Keratinocyte (primary cell): ENCODE results near the gene NELL2.

Source experiments
- CTCF ChIP-seq, 3 experiments: IDR thresholded peaks in 1 of 3; conservative IDR thresholded peaks in 1 of 3; optimal IDR thresholded peaks in 1 of 3; 2 replicates in 2 of 3; 3 replicates in 1 of 3; pipeline versions ENCODE3 to v1.5.1; 2011; ENCODE audit warnings: low read length in 3 of 3, mild to moderate bottlenecking in 3 of 3, moderate library complexity in 2 of 3, control low read depth in 1 of 3, inconsistent platforms in 1 of 3; ENCODE audit not compliant: insufficient read depth in 2 of 3; ENCODE audit errors: extremely low read depth in 1 of 3
- EZH2 ChIP-seq: IDR thresholded peaks from one replicate; pipeline ENCODE4 v1.6.1; 2012; ENCODE audit warnings: inconsistent platforms, mild to moderate bottlenecking, low read length, moderate library complexity

DNA sequence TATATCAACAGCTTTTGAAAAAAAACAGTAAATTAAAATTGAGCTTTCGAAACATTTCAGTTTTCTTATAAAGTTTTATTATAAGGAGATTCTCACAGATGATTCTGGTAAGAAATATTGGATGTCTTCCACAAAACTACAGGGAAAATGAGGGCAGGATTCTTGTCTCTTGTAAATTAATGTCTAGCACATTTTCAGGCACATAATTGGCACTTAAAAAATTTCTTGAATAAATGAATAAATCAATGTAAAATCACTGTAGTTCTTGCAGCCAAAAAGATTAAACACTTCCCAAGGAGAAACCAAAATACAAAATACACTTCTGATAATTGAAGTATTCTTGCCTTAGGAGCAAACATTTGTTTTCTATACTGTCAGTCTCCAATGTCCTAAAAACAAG, 164.4 kb downstream of the NELL2 start:
- TF ChIP-seq CTCF (optimal IDR thresholded peaks at IDR 0.05 in 1 of 3, IDR thresholded peaks at IDR 0.05 in 1 of 3, conservative IDR thresholded peaks at IDR 0.05 in 1 of 3; ENCODE audit: extremely low read depth in 1 of 3, insufficient read depth in 2 of 3, low read length in 3 of 3) (no peak), EZH2 (no peak)
